GM06990 (cell line): ENCODE measurements around the gene TBC1D4.

Source experiments
- DNase-seq: peaks from one replicate; pipeline ENCODE4 v3.0.0-alpha.2; 2011; ENCODE audit not compliant: insufficient read length; ENCODE audit errors: extremely low read depth
- H3K27me3 ChIP-seq: replicated peaks from 2 replicates; pipeline ENCODE4 v1.6.0; 2011; ENCODE audit warnings: low read length; ENCODE audit not compliant: control insufficient read depth, insufficient read depth
- H3K36me3 ChIP-seq: 2 replicates; pipeline ENCODE4 v1.5.1; 2011; ENCODE audit warnings: low read length; ENCODE audit not compliant: control insufficient read depth, insufficient read depth
- H3K4me3 ChIP-seq: replicated peaks from 2 replicates; pipeline ENCODE4 v1.5.1; 2011; ENCODE audit warnings: low read depth, mild to moderate bottlenecking, control low read depth, low read length
- TF ChIP-seq, protein P1 (sequence below): IDR thresholded peaks from 2 replicates; pipeline ENCODE4 v1.5.1; 2011; ENCODE audit warnings: low read length, control low read depth, mild to moderate bottlenecking, inconsistent platforms; ENCODE audit not compliant: insufficient read depth, poor library complexity, severe bottlenecking

The TBC1D4 gene

DNA sequence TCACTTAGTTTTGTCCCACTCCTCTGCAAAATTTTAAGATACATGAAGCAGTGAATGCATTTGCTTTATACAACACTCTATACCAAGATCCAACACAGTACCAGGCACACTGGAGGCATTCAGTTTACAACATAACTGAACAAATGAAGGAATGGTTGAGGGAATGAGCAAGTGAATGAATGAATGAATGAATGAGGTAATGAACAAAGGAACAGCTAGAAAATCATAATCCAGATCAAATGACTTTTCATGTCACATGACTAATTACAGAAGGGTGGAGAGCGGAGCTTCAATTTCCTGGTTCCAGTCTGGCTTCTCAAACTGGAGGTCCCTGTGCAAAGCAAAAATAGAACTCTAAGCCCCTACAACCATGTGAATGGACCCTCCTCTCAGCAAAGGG, 16.7 kb downstream of the TBC1D4 start:
- TF ChIP-seq, protein P1, sequence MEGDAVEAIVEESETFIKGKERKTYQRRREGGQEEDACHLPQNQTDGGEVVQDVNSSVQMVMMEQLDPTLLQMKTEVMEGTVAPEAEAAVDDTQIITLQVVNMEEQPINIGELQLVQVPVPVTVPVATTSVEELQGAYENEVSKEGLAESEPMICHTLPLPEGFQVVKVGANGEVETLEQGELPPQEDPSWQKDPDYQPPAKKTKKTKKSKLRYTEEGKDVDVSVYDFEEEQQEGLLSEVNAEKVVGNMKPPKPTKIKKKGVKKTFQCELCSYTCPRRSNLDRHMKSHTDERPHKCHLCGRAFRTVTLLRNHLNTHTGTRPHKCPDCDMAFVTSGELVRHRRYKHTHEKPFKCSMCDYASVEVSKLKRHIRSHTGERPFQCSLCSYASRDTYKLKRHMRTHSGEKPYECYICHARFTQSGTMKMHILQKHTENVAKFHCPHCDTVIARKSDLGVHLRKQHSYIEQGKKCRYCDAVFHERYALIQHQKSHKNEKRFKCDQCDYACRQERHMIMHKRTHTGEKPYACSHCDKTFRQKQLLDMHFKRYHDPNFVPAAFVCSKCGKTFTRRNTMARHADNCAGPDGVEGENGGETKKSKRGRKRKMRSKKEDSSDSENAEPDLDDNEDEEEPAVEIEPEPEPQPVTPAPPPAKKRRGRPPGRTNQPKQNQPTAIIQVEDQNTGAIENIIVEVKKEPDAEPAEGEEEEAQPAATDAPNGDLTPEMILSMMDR, result no peak
- no peak overlapping the region for H3K4me3 ChIP-seq
- H3K36me3 ChIP-seq, result no peaks in the 10 kb centered on the region
- H3K27me3 ChIP-seq, result no peaks in the 10 kb centered on the region
- no peak for DNase-seq

DNA sequence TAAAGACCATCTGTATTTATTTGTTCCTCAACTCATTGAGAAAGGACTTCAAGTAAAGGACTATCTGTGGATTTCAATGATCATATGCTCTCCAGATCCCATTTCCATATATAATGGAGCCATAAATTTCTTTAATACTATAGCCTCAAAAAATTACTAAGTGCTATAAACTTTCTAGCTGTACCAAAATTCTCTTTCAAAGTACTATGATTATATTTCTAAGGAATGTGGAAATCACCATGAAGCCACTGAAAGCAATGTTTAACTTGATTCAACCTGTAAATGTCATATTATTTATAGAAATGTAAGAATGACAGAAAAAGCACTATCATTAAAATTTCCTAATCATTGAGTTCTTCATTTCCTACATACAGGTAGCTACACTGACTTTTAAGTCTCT, 20.7 kb downstream of the TBC1D4 start:
- no peak for DNase-seq
- TF ChIP-seq, protein P1, result no peak
- Histone ChIP-seq H3K27me3 (no peaks in the 10 kb centered on the region), H3K36me3 (no peaks in the 10 kb centered on the region), H3K4me3 (no peak overlapping the region)

DNA sequence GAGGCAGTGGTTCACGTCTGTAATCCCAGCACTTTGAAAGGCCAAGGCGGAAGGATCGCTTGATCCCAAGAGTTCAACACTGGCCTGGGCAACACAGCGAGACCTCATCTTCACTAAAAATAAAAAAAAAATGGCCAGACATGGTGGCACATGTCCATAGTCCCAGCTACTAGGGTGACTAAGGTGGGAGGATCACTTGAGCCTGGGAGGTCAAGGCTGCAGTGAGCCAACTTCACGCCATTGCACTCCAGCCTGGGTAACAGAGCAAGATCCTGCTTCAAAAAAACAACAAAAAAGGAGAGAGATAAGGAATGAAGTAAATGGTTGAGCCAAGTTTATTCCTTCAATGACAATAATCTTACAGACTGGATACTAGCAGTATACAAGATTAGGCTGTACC, 21.3 kb downstream of the TBC1D4 start:
- TF ChIP-seq, protein P1, result no peak
- H3K27me3 ChIP-seq, result no peaks in the 10 kb centered on the region
- H3K4me3 ChIP-seq, result no peak overlapping the region
- no peaks in the 10 kb centered on the region for H3K36me3 ChIP-seq
- no peak for DNase-seq

DNA sequence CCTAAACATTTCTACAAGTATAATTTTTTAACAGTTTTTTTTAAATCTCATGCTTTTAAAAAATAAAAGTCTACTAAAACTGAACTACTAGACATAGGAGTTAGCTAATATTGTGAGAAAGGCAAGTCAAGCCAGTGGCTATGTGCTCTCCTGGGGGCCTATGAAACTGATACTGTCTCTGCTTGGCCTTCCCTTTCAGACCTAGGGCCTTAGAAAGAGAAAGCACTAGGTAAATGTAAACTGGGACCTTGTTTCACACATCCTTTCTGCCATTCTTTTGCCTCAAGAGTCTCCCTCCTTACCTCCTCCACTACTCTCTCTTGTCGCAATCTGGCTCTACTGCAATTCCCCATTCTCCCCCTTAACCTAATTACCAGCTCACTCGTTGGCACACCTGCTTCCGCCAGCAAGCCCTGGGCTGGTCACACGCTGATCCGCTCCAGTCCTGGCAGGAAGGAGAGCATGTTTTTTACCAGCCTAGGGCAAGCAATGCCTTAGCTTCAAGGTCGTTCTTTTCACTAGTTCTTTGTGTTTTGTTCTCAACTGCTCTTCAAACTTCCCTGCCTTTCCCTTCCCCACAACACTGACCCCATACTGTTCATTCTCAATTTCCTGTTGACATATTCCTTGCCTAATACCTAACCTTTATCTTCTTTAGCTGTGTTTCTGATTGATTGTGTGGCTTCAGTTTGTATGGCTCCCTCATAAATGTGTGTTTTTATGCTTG, 23.1 kb downstream of the TBC1D4 start:
- Histone ChIP-seq H3K4me3 (no peak overlapping the region), H3K27me3 (no peaks in the 10 kb centered on the region), H3K36me3 (no peaks in the 10 kb centered on the region)
- TF ChIP-seq, protein P1, result no peak
- peak; percentile 49 for DNase-seq

DNA sequence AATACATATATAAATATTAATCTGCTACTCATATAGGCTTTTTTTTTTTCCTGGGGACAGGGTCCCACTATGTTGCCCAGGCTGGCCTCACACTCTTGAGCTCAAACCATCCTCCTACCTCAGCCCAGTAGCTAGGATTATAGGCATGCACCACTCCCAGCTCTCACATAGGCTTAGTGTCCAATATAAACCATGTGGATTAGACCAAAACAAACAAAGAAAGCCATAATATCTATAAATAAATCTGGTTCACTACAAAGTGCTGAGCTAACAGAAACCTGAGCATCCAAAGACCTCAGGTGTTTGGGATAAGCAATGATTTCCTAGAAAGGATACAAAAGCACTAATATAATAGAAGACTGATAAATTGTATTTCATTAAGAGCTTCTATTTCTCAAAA, 26.0 kb downstream of the TBC1D4 start:
- TF ChIP-seq, protein P1, result no peak
- Histone ChIP-seq H3K27me3 (no peaks in the 10 kb centered on the region), H3K36me3 (no peaks in the 10 kb centered on the region), H3K4me3 (no peak overlapping the region)
- no peak for DNase-seq

DNA sequence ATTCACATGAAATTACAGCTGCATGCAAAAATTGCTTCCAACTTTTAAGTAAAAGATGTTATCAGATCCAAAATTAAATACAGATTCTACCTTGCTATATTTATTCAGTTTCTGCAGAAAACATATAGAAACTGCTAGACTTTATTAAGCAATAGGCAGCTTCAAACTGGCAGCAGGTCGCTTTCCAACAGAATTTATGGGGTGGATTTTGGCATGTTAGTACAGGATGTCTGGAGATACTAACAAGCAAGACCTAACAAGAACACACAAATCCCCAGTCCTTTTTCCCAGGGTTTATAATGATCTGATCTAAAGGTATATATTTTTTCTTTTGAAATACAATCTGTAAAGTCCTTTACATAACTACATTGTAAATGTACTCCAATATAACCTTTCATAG, 27.5 kb downstream of the TBC1D4 start:
- DNase-seq, result no peak
- H3K4me3 ChIP-seq, result no peak overlapping the region
- TF ChIP-seq, protein P1, result no peak
- H3K36me3 ChIP-seq, result no peaks in the 10 kb centered on the region
- H3K27me3 ChIP-seq, result no peaks in the 10 kb centered on the region
